Nephron (organoid): ENCODE results near the gene GRIN2C.

ENCODE experiments used
- H3K27ac Mint-ChIP-seq, 3 experiments: 2 replicates each; pipeline ENCODE4 v1.8.0; 2020; ENCODE audit warnings: mixed read lengths in 3 of 3, mild to moderate bottlenecking in 2 of 3, moderate library complexity in 1 of 3
- H3K27me3 Mint-ChIP-seq: 2 replicates; pipeline ENCODE4 v1.8.0; 2021; ENCODE audit warnings: low read depth, mild to moderate bottlenecking, moderate library complexity, mixed read lengths
- H3K36me3 Mint-ChIP-seq: 2 replicates; pipeline ENCODE4 v1.8.0; 2020; ENCODE audit warnings: low read depth, mixed read lengths
- H3K4me1 Mint-ChIP-seq: 2 replicates; pipeline ENCODE4 v1.8.0; 2020; ENCODE audit warnings: mixed read lengths
- H3K4me3 Mint-ChIP-seq, 3 experiments: 2 replicates each; pipeline ENCODE4 v1.8.0; 2020; ENCODE audit warnings: mild to moderate bottlenecking in 3 of 3, mixed read lengths in 3 of 3, moderate library complexity in 2 of 3
- H3K9me3 Mint-ChIP-seq: 2 replicates; pipeline ENCODE4 v1.8.0; 2020; ENCODE audit warnings: mixed read lengths
- CTCF ChIP-seq, 3 experiments: fragments of 200-600 bp; sonication (generic); IDR thresholded peaks; one replicate each; pipeline ENCODE4 v1.5.0; 2021; ENCODE audit warnings: antibody characterized with exemption in 3 of 3; ENCODE audit not compliant: unreplicated experiment in 3 of 3

GRIN2C gene

GRCh38 chr17:74875977-74876593 lies 16.4 kb upstream of the GRIN2C start:
- Mint-ChIP-seq H3K9me3 (no peaks in the 10 kb centered on the region), H3K4me1 (peaks cover 18% of the 10 kb centered on the region), H3K36me3 (no peaks in the 10 kb centered on the region), H3K4me3 (peak overlapping the region in 2 of 3 experiments; percentile 10 to 41), H3K27ac (no peak overlapping the region), H3K27me3 (peaks cover 16% of the 10 kb centered on the region)
- TF ChIP-seq CTCF (IDR thresholded peaks at IDR 0.05; ENCODE audit: unreplicated experiment in 3 of 3) = no peak

- Mint-ChIP-seq H3K9me3 (no peaks in the 10 kb centered on the region), H3K36me3 (no peaks in the 10 kb centered on the region), H3K4me1 (peaks cover 21% of the 10 kb centered on the region), H3K4me3 (peak overlapping the region; percentile 34 to 54 (median 41)), H3K27ac (no peak overlapping the region), H3K27me3 (peaks cover 16% of the 10 kb centered on the region)
- TF ChIP-seq CTCF (IDR thresholded peaks at IDR 0.05; ENCODE audit: unreplicated experiment in 3 of 3) = no peak
Measured at GRCh38 chr17:74875155-74875976, 15.7 kb upstream of the GRIN2C start.

GRCh38 chr17:74874615-74875037 lies 14.9 kb upstream of the GRIN2C start:
- Mint-ChIP-seq H3K27ac (no peak overlapping the region), H3K27me3 (peaks cover 16% of the 10 kb centered on the region), H3K9me3 (no peaks in the 10 kb centered on the region), H3K4me1 (peaks cover 21% of the 10 kb centered on the region), H3K36me3 (no peaks in the 10 kb centered on the region), H3K4me3 (peak overlapping the region; percentile 29 to 90 (median 54))
- TF ChIP-seq CTCF (IDR thresholded peaks at IDR 0.05; ENCODE audit: unreplicated experiment in 3 of 3) = no peak

GRCh38 chr17:74873874-74874614 lies 14.4 kb upstream of the GRIN2C start:
- Mint-ChIP-seq H3K4me1 (peaks cover 21% of the 10 kb centered on the region), H3K4me3 (peak overlapping the region; percentile 90 to 94 (median 90)), H3K27me3 (peaks cover 16% of the 10 kb centered on the region), H3K9me3 (no peaks in the 10 kb centered on the region), H3K36me3 (no peaks in the 10 kb centered on the region), H3K27ac (peak overlapping the region; percentile 58 to 87 (median 73))
- TF ChIP-seq CTCF (IDR thresholded peaks at IDR 0.05; ENCODE audit: unreplicated experiment in 3 of 3) = no peak

- Mint-ChIP-seq H3K9me3 (no peaks in the 10 kb centered on the region), H3K27me3 (peaks cover 16% of the 10 kb centered on the region), H3K27ac (peak overlapping the region; percentile 58 to 87 (median 73)), H3K36me3 (no peaks in the 10 kb centered on the region), H3K4me1 (peaks cover 21% of the 10 kb centered on the region), H3K4me3 (peak overlapping the region; percentile 90 to 94 (median 90))
- no peak for TF ChIP-seq CTCF (IDR thresholded peaks at IDR 0.05; ENCODE audit: unreplicated experiment in 3 of 3)
Measured at GRCh38 chr17:74873037-74873873, 13.6 kb upstream of the GRIN2C start.
